AG20443 (cell line): ENCODE data around the gene ABHD2.
"Not testable (repeated sequence)": the region's sequence is repeated elsewhere in the genome, so short reads cannot be mapped to it uniquely, and the experiment has no call there.

ENCODE experiments used
- DNase-seq: peaks from one replicate; pipeline ENCODE4 v3.0.0; 2012; ENCODE audit warnings: low spot score, mixed read lengths

The ABHD2 gene

GRCh38 chr15:89075101-89075640 is 13.1 kb upstream of the ABHD2 start:
- no peak for DNase-seq

DNA sequence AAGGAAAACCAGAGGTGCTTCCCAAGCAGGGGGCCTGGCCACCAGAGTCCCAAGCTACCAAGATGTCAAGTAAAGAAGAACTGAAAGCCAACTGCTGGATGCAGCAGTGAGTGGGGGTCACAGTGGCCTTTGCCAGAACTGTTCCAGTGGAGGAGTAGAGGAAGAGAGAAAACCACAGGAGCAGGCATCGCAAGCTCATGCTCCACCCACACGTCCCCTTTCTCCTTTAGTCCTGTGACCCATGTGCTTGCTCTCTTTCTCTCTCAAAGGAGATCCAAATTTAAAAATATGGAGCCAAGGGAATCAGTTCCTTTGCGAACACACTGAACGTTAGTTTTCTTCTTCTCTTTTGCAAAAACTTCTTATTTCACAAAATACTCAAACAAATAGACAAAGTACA is 12.4 kb upstream of the ABHD2 start:
- DNase-seq = no peak

DNA sequence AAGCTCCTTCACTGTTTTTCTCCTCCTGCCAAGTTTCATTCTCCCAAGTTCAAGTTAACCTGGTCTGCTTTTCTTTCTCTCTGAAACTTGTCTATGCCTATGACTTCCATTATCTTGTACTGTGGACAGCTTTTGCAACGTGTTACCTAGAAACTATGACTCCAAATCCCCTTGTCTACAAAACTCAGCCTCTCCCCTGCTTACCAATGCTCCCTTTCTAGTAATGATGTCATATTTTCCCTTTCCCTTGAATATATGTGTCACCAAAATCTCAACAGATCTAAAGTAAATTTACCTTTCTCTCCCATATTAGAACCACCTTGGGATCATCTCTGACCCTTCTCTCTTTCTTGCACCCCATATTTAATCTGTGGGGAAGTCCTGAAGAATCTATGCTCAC is 10.5 kb upstream of the ABHD2 start:
- no peak for DNase-seq

- DNase-seq = no peak
Observed at GRCh38 chr15:89078851-89079810, 9.1 kb upstream of the ABHD2 start.

- DNase-seq = no peak
Observed at GRCh38 chr15:89081878-89082277, 6.4 kb upstream of the ABHD2 start.

- no peak for DNase-seq
Observed at GRCh38 chr15:89083246-89083645, 5.0 kb upstream of the ABHD2 start.

DNA sequence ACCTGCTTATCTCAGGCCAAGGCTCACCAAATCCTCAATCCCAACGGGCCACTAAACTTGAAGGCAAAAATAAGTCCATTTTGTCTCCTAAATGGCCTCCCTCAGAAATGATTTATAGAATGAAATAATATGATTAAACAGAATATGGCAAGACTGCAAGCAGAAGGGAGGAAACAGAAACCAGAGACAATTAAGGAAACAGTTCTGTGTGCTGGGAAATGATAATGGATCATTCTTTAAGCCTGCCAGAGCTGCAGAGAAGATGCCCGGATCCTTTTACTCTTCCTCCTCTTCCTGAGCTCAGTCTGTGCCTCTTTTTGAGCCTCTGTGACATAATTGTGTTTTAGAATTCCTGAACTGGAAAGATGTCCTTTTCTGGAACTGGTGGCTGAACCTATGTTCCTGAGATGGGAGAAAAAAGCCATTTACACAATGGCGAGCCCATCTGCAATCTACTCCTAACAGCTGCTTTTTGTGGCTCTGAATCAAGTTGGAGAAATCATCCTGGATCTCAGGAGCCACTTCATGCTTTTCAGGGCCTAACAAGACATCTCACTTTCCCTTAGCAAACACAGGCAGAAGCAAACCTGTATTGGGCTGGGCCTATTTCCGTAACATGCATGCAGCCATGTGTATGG is 2.8 kb upstream of the ABHD2 start:
- DNase-seq = no peak

GRCh38 chr15:89085933-89086332 is 2.3 kb upstream of the ABHD2 start:
- not testable (repeated sequence) for DNase-seq

- DNase-seq = not testable (repeated sequence)
Observed at GRCh38 chr15:89086390-89086789, 1.9 kb upstream of the ABHD2 start.

- no peak for DNase-seq
Observed at GRCh38 chr15:89087161-89087829, 961 bp upstream of the ABHD2 start.

- peak; percentile 19 for DNase-seq
Observed at GRCh38 chr15:89088605-89089315, 504 bp downstream of the ABHD2 start.

GRCh38 chr15:89089316-89090230 is 1.3 kb downstream of the ABHD2 start:
- DNase-seq = no peak

DNA sequence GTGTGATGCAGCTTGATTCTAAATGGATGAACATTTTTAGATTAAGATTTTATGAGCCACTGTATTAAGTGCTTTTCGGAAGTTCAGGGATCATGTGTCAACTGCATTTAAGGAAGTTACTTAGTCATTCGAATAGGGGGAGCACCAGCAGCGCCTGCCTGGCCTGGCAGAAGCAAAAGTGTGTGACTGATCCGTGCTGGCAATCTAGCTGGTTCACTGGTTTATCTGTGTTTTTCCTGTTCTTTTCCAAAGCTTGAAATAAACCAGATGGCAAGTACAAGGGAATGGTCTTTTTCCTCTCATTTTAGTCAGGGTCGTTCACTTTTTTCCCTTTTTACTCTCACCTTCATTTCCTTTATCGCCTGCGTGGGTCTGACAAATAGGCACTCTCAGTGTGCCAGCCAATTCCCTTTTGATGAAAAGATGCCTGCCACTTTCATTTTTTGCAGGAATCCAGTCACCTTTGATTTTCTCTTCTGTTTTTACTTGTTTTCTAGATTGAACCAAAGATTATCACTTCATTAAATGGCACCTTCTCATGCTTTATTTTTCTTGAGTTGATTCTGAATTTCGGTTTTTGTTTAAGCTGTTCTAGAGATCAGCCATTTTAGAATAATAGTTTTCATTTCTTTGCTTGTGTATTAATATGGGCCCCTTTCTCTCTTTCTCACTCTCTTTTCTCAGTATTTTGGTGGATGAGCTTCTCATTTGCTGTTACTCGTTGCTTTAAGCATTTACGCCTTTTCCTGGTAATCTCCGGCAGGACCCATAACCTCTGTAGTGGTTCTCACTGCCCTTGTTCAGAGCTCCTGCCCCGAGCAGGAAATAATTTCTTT is 2.8 kb downstream of the ABHD2 start:
- peak; percentile 63 for DNase-seq

DNA sequence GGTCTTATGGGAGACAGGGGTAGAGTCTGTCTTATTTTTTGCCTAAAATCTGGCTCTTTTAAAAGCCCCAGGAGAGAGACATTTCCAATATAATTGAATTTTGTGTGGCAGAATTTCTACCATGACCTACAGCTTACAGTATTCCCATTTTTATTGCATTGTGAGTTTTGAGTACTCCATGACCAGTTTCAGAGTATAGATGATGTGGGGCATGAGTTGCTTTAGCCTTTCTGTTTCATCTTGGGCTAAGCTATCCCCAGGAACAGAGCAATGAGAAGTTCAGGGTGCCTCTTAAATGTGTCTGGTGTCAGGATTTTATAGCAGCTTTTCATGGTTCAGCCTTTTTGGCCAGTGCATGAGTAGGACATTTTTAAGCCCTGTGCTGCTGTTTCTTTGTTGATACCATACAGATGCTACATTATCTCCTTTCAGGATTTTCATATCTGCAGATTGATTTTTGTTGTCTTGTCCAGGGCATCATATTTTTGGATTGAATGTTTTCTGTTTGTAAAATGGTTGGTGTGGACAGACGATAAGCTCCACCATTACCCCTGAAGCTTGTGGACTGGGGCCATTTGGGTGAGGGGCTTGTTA is 3.5 kb downstream of the ABHD2 start:
- no peak for DNase-seq

DNA sequence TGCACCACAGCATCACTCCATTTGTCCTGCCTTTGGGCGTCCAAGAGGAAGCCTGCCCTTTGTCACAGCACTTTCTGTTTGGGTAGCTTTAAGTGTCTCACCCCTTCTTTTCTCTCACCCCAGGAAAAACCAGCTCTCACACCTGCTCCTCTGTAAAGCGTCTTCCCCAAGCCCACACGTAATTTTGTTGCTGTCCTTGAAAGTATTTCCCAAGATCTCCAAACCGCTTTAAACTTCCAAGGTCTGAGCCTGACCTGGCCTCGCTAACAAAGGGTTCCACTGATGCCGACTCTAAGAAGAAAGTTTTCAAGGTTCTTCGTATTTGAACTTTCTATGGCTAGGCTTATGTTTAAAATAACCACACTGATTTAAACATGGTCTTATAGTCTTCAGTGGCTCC is 5.3 kb downstream of the ABHD2 start:
- no peak for DNase-seq

GRCh38 chr15:89095073-89095472 is 6.8 kb downstream of the ABHD2 start:
- no peak for DNase-seq

DNA sequence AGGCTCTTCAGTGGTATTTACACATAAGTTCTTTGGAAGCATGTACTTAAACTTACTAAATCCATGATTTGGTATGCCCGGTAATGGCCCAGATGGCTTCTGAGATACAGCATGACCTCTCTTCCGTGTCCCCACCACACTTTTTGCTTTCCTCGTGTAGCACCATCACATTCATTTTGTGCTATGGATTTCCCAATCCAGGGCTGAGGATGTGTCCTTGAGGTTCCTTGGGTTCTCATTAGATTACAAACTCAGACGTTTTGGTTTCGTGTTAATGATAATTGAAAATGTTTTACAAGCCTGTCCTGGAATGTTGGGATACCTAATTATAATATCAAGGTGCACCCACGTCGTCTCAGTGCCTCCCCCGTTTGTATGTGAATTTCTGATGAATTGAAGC is 7.3 kb downstream of the ABHD2 start:
- no peak for DNase-seq

GRCh38 chr15:89096664-89097063 is 8.4 kb downstream of the ABHD2 start:
- DNase-seq = peak; percentile 16

GRCh38 chr15:89097313-89097712 is 9.1 kb downstream of the ABHD2 start:
- no peak for DNase-seq
